HG02588 (cell line): ENCODE results near the gene BORCS5.

Experiments
- ATAC-seq: cut with Tn5 transposase; IDR thresholded peaks from one replicate; pipeline ENCODE4 v1.9.1; 2021; ENCODE audit warnings: mild to moderate bottlenecking, moderate library complexity; ENCODE audit not compliant: unreplicated experiment

The BORCS5 gene

GRCh38 chr12:12427568-12427967 is 70.7 kb downstream of the BORCS5 start:
- ATAC-seq = no peak

GRCh38 chr12:12428047-12428446 is 71.2 kb downstream of the BORCS5 start:
- ATAC-seq = no peak

- ATAC-seq = no peak
Observed at GRCh38 chr12:12428961-12429657, 72.2 kb downstream of the BORCS5 start.

- no peak for ATAC-seq
Observed at GRCh38 chr12:12432364-12432763, 75.5 kb downstream of the BORCS5 start.

GRCh38 chr12:12433203-12433731 is 76.4 kb downstream of the BORCS5 start:
- no peak for ATAC-seq

GRCh38 chr12:12436831-12437345 is 80.0 kb downstream of the BORCS5 start:
- no peak for ATAC-seq

GRCh38 chr12:12439636-12440035 is 82.8 kb downstream of the BORCS5 start:
- ATAC-seq = no peak

GRCh38 chr12:12440784-12441428 is 84.0 kb downstream of the BORCS5 start:
- no peak for ATAC-seq

GRCh38 chr12:12441429-12441807 is 84.5 kb downstream of the BORCS5 start:
- no peak for ATAC-seq

GRCh38 chr12:12441843-12442461 is 85.1 kb downstream of the BORCS5 start:
- no peak for ATAC-seq

- ATAC-seq = no peak
Observed at GRCh38 chr12:12442548-12443071, 85.7 kb downstream of the BORCS5 start.

- ATAC-seq = no peak
Observed at GRCh38 chr12:12443431-12443878, 86.6 kb downstream of the BORCS5 start.

GRCh38 chr12:12445165-12445881 is 88.4 kb downstream of the BORCS5 start:
- ATAC-seq = no peak

GRCh38 chr12:12445882-12446181 is 89.0 kb downstream of the BORCS5 start:
- no peak for ATAC-seq

GRCh38 chr12:12446786-12447185 is 89.9 kb downstream of the BORCS5 start:
- no peak for ATAC-seq

GRCh38 chr12:12447236-12447635 is 90.4 kb downstream of the BORCS5 start:
- no peak for ATAC-seq

GRCh38 chr12:12447837-12448236 is 91.0 kb downstream of the BORCS5 start:
- no peak for ATAC-seq

- no peak for ATAC-seq
Observed at GRCh38 chr12:12449533-12450025, 92.7 kb downstream of the BORCS5 start.

- no peak for ATAC-seq
Observed at GRCh38 chr12:12450043-12450471, 93.2 kb downstream of the BORCS5 start.

GRCh38 chr12:12451098-12451497 is 94.2 kb downstream of the BORCS5 start:
- no peak for ATAC-seq
